Tibial nerve (tissue), 4 donors: ENCODE results near the gene CGNL1. TPM values are rescaled to one million over a fixed set of nuclear protein-coding genes. Genes with fewer than 3 reads are reported as not detected.
A peak's percentile ranks its signal among the peaks of the same experiment; 100 is the strongest.

Experiments
- DNase-seq, 2 donors: peaks; one replicate each; pipeline ENCODE4 v3.0.0-alpha.2; 2019; ENCODE audit warnings: low spot score in 2 of 2
- H3K27ac ChIP-seq, 4 donors: fragments of 200-600 bp; sonication (generic) in 3 of 4; one replicate each; pipeline ENCODE4 v1.5.1; 2017 to 2019; ENCODE audit warnings: mild to moderate bottlenecking in 1 of 4
- H3K27me3 ChIP-seq, 2 donors: fragments of 200-600 bp; sonication (generic) in 1 of 2; one replicate each; pipeline versions ENCODE4 v1.5.1 to v1.6.0; 2017 to 2019
- H3K36me3 ChIP-seq, 3 donors: fragments of 200-600 bp; sonication (generic); one replicate each; pipeline ENCODE4 v1.5.1; 2018 to 2019
- H3K4me1 ChIP-seq, 4 donors: fragments of 200-600 bp; sonication (generic) in 3 of 4; one replicate each; pipeline ENCODE4 v1.5.1; 2017 to 2019
- H3K4me3 ChIP-seq, 4 donors: fragments of 200-600 bp; sonication (generic) in 3 of 4; one replicate each; pipeline ENCODE4 v1.5.1; 2017 to 2019; ENCODE audit warnings: mild to moderate bottlenecking in 1 of 4, moderate library complexity in 1 of 4
- H3K9me3 ChIP-seq, 4 donors: fragments of 200-600 bp; sonication (generic) in 3 of 4; one replicate each; pipeline ENCODE4 v1.5.1; 2017 to 2019
- CTCF ChIP-seq, 5 experiments: fragments of 200-600 bp in 3 of 5; fragments of 450-650 bp in 2 of 5; sonication (generic) in 3 of 5; IDR thresholded peaks; one replicate each; pipeline ENCODE4 v1.5.1; 2016 to 2019; ENCODE audit warnings: antibody characterized with exemption in 5 of 5, mild to moderate bottlenecking in 3 of 5, moderate library complexity in 2 of 5
- EP300 ChIP-seq, 2 donors: sonication (generic); formaldehyde crosslinking; IDR thresholded peaks; one replicate each; pipeline ENCODE4 v1.6.1; 2017; ENCODE audit warnings: antibody characterized with exemption in 2 of 2, mild to moderate bottlenecking in 1 of 2
- POLR2A ChIP-seq, 2 donors: fragments of 450-650 bp; IDR thresholded peaks; one replicate each; pipeline ENCODE4 v1.6.1; 2017; ENCODE audit warnings: antibody characterized with exemption in 2 of 2, mild to moderate bottlenecking in 2 of 2, moderate library complexity in 2 of 2
- WGBS, 2 donors: methylation state at CpG; one replicate each; pipeline ENCODE4 v1.1.5; 2018; 5-methylcytosine and 5-hydroxymethylcytosine counted together
- total RNA-seq, 4 donors: library from RNA; depleted of rRNA; stranded (reverse); fragments of >200 nt; gene quantifications; one replicate each; pipeline ENCODE4 v1.1.0, GENCODE V29; 2016

The CGNL1 gene
- total RNA-seq, 4 donors from 2014 or later, result 15.9 to 36.7 (median 29.2) TPM

- no peak overlapping the region for H3K27ac ChIP-seq
- H3K9me3 ChIP-seq, result no peaks in the 10 kb centered on the region
- H3K4me3 ChIP-seq, result no peak overlapping the region
- no peaks in the 10 kb centered on the region for H3K27me3 ChIP-seq
- 61 to 65% methylated on average over 7 of the region's 7 CpGs for WGBS, 2 donors
- no peaks in the 10 kb centered on the region for H3K36me3 ChIP-seq
- TF ChIP-seq CTCF (IDR thresholded peaks at IDR 0.05) (no peak), POLR2A (IDR thresholded peaks at IDR 0.05) (no peak), EP300 (IDR thresholded peaks at IDR 0.05) (no peak)
- no peak for DNase-seq
- peaks cover 0 to 45% (median 0%) of the 10 kb centered on the region in 4 donors for H3K4me1 ChIP-seq
These were observed 9.7 kb downstream of the CGNL1 start for GRCh38 chr15:57385923-57386390.

GRCh38 chr15:57386976-57387375, 10.7 kb downstream of the CGNL1 start:
- Histone ChIP-seq H3K27me3 (no peaks in the 10 kb centered on the region), H3K36me3 (no peaks in the 10 kb centered on the region), H3K4me1 (peaks cover 0 to 42% (median 0%) of the 10 kb centered on the region in 4 donors), H3K9me3 (no peaks in the 10 kb centered on the region), H3K4me3 (no peak overlapping the region), H3K27ac (peak overlapping the region in 2 of 4 donors; percentile 74 to 80)
- TF ChIP-seq POLR2A (IDR thresholded peaks at IDR 0.05) (no peak), CTCF (IDR thresholded peaks at IDR 0.05) (no peak), EP300 (IDR thresholded peaks at IDR 0.05) (no peak)
- 59 to 63% methylated on average over 4 of the region's 4 CpGs for WGBS, 2 donors
- DNase-seq, result no peak

GRCh38 chr15:57387564-57388076, 11.3 kb downstream of the CGNL1 start:
- H3K36me3 ChIP-seq, result no peaks in the 10 kb centered on the region
- H3K4me1 ChIP-seq, result peaks cover 0 to 39% (median 0%) of the 10 kb centered on the region in 4 donors
- no peaks in the 10 kb centered on the region for H3K27me3 ChIP-seq
- no peak for TF ChIP-seq POLR2A (IDR thresholded peaks at IDR 0.05)
- no peak for TF ChIP-seq EP300 (IDR thresholded peaks at IDR 0.05)
- TF ChIP-seq CTCF (IDR thresholded peaks at IDR 0.05), result no peak
- peak overlapping the region in 3 of 4 donors; percentile 40 to 80 (median 74) for H3K27ac ChIP-seq
- no peak for DNase-seq
- WGBS, 2 donors, result 66 to 67% methylated on average over 3 of the region's 3 CpGs
- no peaks in the 10 kb centered on the region for H3K9me3 ChIP-seq
- no peak overlapping the region for H3K4me3 ChIP-seq

GRCh38 chr15:57388464-57388863, 12.2 kb downstream of the CGNL1 start:
- Histone ChIP-seq H3K36me3 (no peaks in the 10 kb centered on the region), H3K9me3 (no peaks in the 10 kb centered on the region), H3K4me1 (peaks cover 0 to 34% (median 0%) of the 10 kb centered on the region in 4 donors), H3K4me3 (no peak overlapping the region), H3K27ac (peak overlapping the region in 3 of 4 donors; percentile 40 to 80 (median 74)), H3K27me3 (no peaks in the 10 kb centered on the region)
- peak in 1 of 2 donors; percentile 56 for DNase-seq
- peak in 1 of 2 donors; percentile 29 for TF ChIP-seq EP300 (IDR thresholded peaks at IDR 0.05)
- no peak for TF ChIP-seq POLR2A (IDR thresholded peaks at IDR 0.05)
- TF ChIP-seq CTCF (IDR thresholded peaks at IDR 0.05), result no peak
- WGBS, 2 donors, result 51 to 60% methylated on average over 6 of the region's 6 CpGs

GRCh38 chr15:57389991-57390390, 13.7 kb downstream of the CGNL1 start:
- no peak for DNase-seq
- Histone ChIP-seq H3K27ac (no peak overlapping the region), H3K4me1 (peaks cover 0 to 31% (median 0%) of the 10 kb centered on the region in 4 donors), H3K9me3 (no peaks in the 10 kb centered on the region), H3K27me3 (no peaks in the 10 kb centered on the region), H3K4me3 (no peak overlapping the region), H3K36me3 (no peaks in the 10 kb centered on the region)
- TF ChIP-seq EP300 (IDR thresholded peaks at IDR 0.05), result no peak
- WGBS, 2 donors, result 89 to 93% methylated on average over 4 of the region's 4 CpGs
